OCI-LY3 (cell line): ENCODE measurements around the gene PGAM2.

Experiments used
- CTCF ChIP-seq: fragments of 200-600, 300-600 bp; sonication (generic); IDR thresholded peaks from 2 replicates; pipeline ENCODE4 v1.5.1; 2014; ENCODE audit warnings: antibody characterized with exemption, low read length, low read depth
- EZH2phosphoT487 ChIP-seq: fragments of 200-600 bp; shearing (Covaris generic); IDR thresholded peaks from 2 replicates; pipeline ENCODE4 v1.6.1; 2018; ENCODE audit warnings: antibody characterized with exemption, mixed run types, low read depth

- TF ChIP-seq CTCF (no peak), EZH2phosphoT487 (no peak)
Measured at GRCh38 chr7:44042221-44042620, 23.1 kb downstream of the PGAM2 start.
